GM12878 (cell line): ENCODE measurements around the gene TRPM3. TPM values are rescaled to one million over a fixed set of nuclear protein-coding genes. Genes with fewer than 3 reads are reported as not detected.

Experiments used
- ATAC-seq: fragments of 200-7000 bp; cut with Tn5 transposase; 3 replicates; pipeline ENCODE4 v1.9.1; 2020; ENCODE audit warnings: mild to moderate bottlenecking, moderate library complexity
- BruUV-seq: library from RNA; stranded (reverse); fragments of 400-500 nt; replicated peaks from 2 replicates; lab custom pipeline; 2021; lab: Mats Ljungman, UMichigan
- CTCF ChIA-PET: fragments of 300-600 bp; sonication (Branson Sonifier 250); formaldehyde crosslinking; extraction: SDS; loops from one replicate; lab custom pipeline; 2021; ENCODE audit warnings: inconsistent platforms; lab: Yijun Ruan, JAX
- POLR2A ChIA-PET: fragments of 350-600 bp; formaldehyde crosslinking; extraction: SDS; loops from one replicate; lab custom pipeline; 2021; ENCODE audit warnings: inconsistent platforms; lab: Charles Lee
- RAD21 ChIA-PET: fragments of 300-600 bp; sonication (Branson Sonifier 250); formaldehyde crosslinking; loops from one replicate; lab custom pipeline; 2023; ENCODE audit warnings: antibody characterized with exemption; ENCODE audit not compliant: unreplicated experiment; lab: Charles Lee
- SMC1A ChIA-PET: fragments of 300-600 bp; sonication (Branson Sonifier 250); formaldehyde crosslinking; loops from one replicate; lab custom pipeline; 2023; ENCODE audit not compliant: unreplicated experiment, uncharacterized antibody; lab: Charles Lee
- DNase-seq: peaks from one replicate; pipeline ENCODE4 v3.0.0-alpha.2; 2011; ENCODE audit warnings: low read depth, low spot score
- FAIRE-seq: peaks from 3 replicates; lab custom pipeline; 2011; peaks lifted over from hg19 to GRCh38; lab: Jason Lieb, UNC
- H2AFZ ChIP-seq: 2 replicates; pipeline ENCODE4 v1.6.0; 2011; ENCODE audit warnings: low read depth, low read length, control low read depth; ENCODE audit not compliant: control insufficient read depth
- H3K27ac ChIP-seq: 2 replicates; pipeline ENCODE4 v1.5.1; 2011; ENCODE audit warnings: control low read depth; ENCODE audit not compliant: control insufficient read depth, insufficient read depth
- H3K27me3 ChIP-seq, 2 experiments: replicated peaks in 1 of 2; 2 replicates each; pipeline versions ENCODE4 v1.6.0 to v1.6.1; 2011; ENCODE audit warnings: low read length in 1 of 2; ENCODE audit not compliant: control insufficient read depth in 2 of 2, insufficient read depth in 2 of 2
- H3K36me3 ChIP-seq, 2 experiments: 2 replicates each; pipeline ENCODE4 v1.5.1; 2011; ENCODE audit warnings: low read length in 1 of 2; ENCODE audit not compliant: control insufficient read depth in 2 of 2, insufficient read depth in 2 of 2
- H3K4me1 ChIP-seq: 2 replicates; pipeline ENCODE4 v1.6.1; 2011; ENCODE audit warnings: mild to moderate bottlenecking, low read length, moderate library complexity, mixed read lengths; ENCODE audit not compliant: control insufficient read depth, insufficient read depth
- H3K4me2 ChIP-seq: 2 replicates; pipeline ENCODE4 v1.6.0; 2011; ENCODE audit warnings: control low read depth; ENCODE audit not compliant: control insufficient read depth, insufficient read depth
- H3K4me3 ChIP-seq: fragments of 200-600 bp; sonication (generic); 2 replicates; pipeline ENCODE4 v1.5.1; 2016
- H3K79me2 ChIP-seq: 2 replicates; pipeline ENCODE4 v1.6.0; 2011; ENCODE audit warnings: low read length; ENCODE audit not compliant: control insufficient read depth, insufficient read depth
- H3K9ac ChIP-seq: 2 replicates; pipeline ENCODE4 v1.8.0; 2011; ENCODE audit warnings: low read length, control low read depth, mixed read lengths; ENCODE audit not compliant: control insufficient read depth, insufficient read depth
- H3K9me3 ChIP-seq: replicated peaks from 3 replicates; pipeline ENCODE4 v1.5.1; 2011; ENCODE audit warnings: mild to moderate bottlenecking, low read length; ENCODE audit not compliant: control insufficient read depth, insufficient read depth
- H4K20me1 ChIP-seq: 2 replicates; pipeline ENCODE4 v1.6.0; 2011; ENCODE audit not compliant: control insufficient read depth, insufficient read depth
- BCL11A ChIP-seq: IDR thresholded peaks from 2 replicates; pipeline ENCODE4 v1.6.1; 2011; ENCODE audit warnings: low read depth, low read length
- CBX5 ChIP-seq: sonication (generic); IDR thresholded peaks from 2 replicates; pipeline ENCODE4 v1.6.1; 2016; ENCODE audit warnings: low read depth, moderate library complexity, mild to moderate bottlenecking, inconsistent platforms
- CHD1 ChIP-seq: IDR thresholded peaks from 2 replicates; pipeline ENCODE4 v1.6.1; 2012; ENCODE audit warnings: low read depth, low read length, improper control_type of control experiment
- CREM ChIP-seq: IDR thresholded peaks from 2 replicates; pipeline ENCODE4 v1.6.1; 2014; ENCODE audit warnings: antibody characterized with exemption, low read depth
- FOS ChIP-seq: IDR thresholded peaks from 3 replicates; pipeline ENCODE4 v1.6.1; 2011; ENCODE audit warnings: borderline replicate concordance; ENCODE audit not compliant: insufficient read length; ENCODE audit errors: extremely low read depth
- GABPA ChIP-seq: IDR thresholded peaks from 2 replicates; pipeline ENCODE4 v1.6.1; 2014; ENCODE audit warnings: antibody characterized with exemption, low read depth, mild to moderate bottlenecking, inconsistent platforms
- MTA3 ChIP-seq: IDR thresholded peaks from 2 replicates; pipeline ENCODE4 v1.6.1; 2012; ENCODE audit warnings: low read length, inconsistent platforms, borderline replicate concordance
- NR2C2 ChIP-seq: IDR thresholded peaks from 2 replicates; pipeline ENCODE4 v1.6.1; 2011; ENCODE audit warnings: borderline replicate concordance, low read depth; ENCODE audit not compliant: control insufficient read depth, insufficient read length
- PAX8 ChIP-seq: fragments of 450-650 bp; IDR thresholded peaks from 2 replicates; pipeline ENCODE4 v1.6.1; 2017; ENCODE audit warnings: mild to moderate bottlenecking, moderate library complexity
- POLR2A ChIP-seq: IDR thresholded peaks from 2 replicates; pipeline ENCODE4 v1.6.1; 2011; ENCODE audit warnings: low read depth, mild to moderate bottlenecking, low read length
- POLR2AphosphoS2 ChIP-seq: IDR thresholded peaks from 2 replicates; pipeline ENCODE4 v1.6.1; 2011; ENCODE audit warnings: low read depth, mild to moderate bottlenecking, low read length, improper control_type of control experiment, moderate library complexity
- RAD21 ChIP-seq: IDR thresholded peaks from 2 replicates; pipeline ENCODE4 v1.6.1; 2011; ENCODE audit warnings: mild to moderate bottlenecking, low read depth, low read length, moderate library complexity; ENCODE audit not compliant: insufficient read depth
- RCOR1 ChIP-seq: conservative IDR thresholded peaks from 2 replicates; pipeline ENCODE4 v1.6.1; 2012; ENCODE audit warnings: low read depth, low read length, improper control_type of control experiment
- TCF12 ChIP-seq: IDR thresholded peaks from 2 replicates; pipeline ENCODE4 v1.6.1; 2011; ENCODE audit warnings: low read depth, mild to moderate bottlenecking, low read length
- WRNIP1 ChIP-seq: IDR thresholded peaks from 2 replicates; pipeline ENCODE4 v1.6.1; 2011; ENCODE audit warnings: low read depth, low read length, improper control_type of control experiment, borderline replicate concordance
- ZNF274 ChIP-seq: IDR thresholded peaks from one replicate; pipeline ENCODE4 v1.8.0; 2011; ENCODE audit not compliant: insufficient read length, insufficient read depth
- whole genome bisulfite sequencing: methylation state at CpG from one replicate; pipeline ENCODE4 v1.1.6; 2016; ENCODE audit warnings: low lambda C conversion rate; ENCODE audit not compliant: insufficient replicate concordance, insufficient coverage; ENCODE audit errors: missing lambda C conversion rate; 5-methylcytosine and 5-hydroxymethylcytosine counted together
- in situ Hi-C: fragments of 300-500 bp; cut with MboI; formaldehyde crosslinking; loops from 9 replicates; pipeline ENCODE4 v1.14.3; 2018; ENCODE audit warnings: mixed read lengths
- intact Hi-C: fragments of 100-400 bp; cut with micrococcal nuclease; formaldehyde crosslinking; loops from one replicate; pipeline ENCODE4 v1.14.2; 2022; ENCODE audit not compliant: unreplicated experiment
- polyA plus RNA-seq, 11 experiments: library from polyadenylated mRNA; depleted of rRNA in 4 of 11; unstranded in 6 of 11; stranded (reverse) in 5 of 11; fragments of >200 nt; fragmentation: Nextera tagmentation in 4 of 11; fragmentation: Illumina TruSeq in 1 of 11; extraction: Ambion mirVana in 4 of 11; extraction: Trizol in 1 of 11; gene quantifications; 1 replicate in 1 of 11; 2 replicates in 10 of 11; pipeline versions ENCODE4 v1.2.1 to v1.2.3, GENCODE V29; 2011 to 2016; ENCODE audit warnings: inconsistent platforms in 2 of 11, missing spikeins in 2 of 11, low read depth in 1 of 11
- total RNA-seq, 4 experiments: library from RNA; depleted of rRNA in 3 of 4; stranded (reverse); fragments of >200 nt in 3 of 4; fragmentation: Illumina TruSeq in 1 of 4; extraction: Trizol in 1 of 4; gene quantifications; 2 replicates each; pipeline versions ENCODE4 v1.2.1 to v1.2.3, GENCODE V29; 2013 to 2021

TRPM3 gene
- total and polyA plus RNA-seq, 10 of the 15 experiments (the other 5 are each of a cell fraction or from before 2014, with no cell fraction given) = not detected

DNA sequence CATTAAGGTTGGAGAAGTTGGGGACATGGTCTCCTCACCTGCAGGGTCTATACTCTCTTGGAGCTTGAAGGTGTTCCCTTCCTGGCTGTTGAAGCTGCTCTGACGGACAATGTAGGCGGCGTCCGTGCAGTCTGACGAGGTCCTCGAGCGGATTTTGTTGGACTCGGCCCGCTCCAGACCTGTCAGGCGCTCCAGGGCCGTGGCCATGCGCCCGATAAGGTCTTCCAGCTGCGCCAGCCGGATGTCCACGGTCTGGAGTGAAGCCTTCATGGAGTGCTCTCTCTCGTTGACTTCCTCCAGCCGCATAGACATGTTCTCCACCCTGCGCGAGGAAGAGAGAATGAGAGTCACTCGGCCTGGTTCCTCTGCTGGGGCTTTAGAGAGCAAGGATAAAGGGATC is 584.3 kb downstream of the TRPM3 start:
- H3K27ac ChIP-seq = no peak overlapping the region
- H3K27me3 ChIP-seq = no peaks in the 10 kb centered on the region
- CTCF ChIA-PET = interaction anchor here (1.1 to 1.7 kb wide), 3 partner anchors 15 to 91 kb away, joined by 3 to 4 read pairs (median 3); no protein-coding TSS in a partner anchor
- FAIRE-seq (no peak), ATAC-seq (no peak), DNase-seq (no peak)
- H3K4me2 ChIP-seq = no peak overlapping the region
- WGBS = 65% methylated on average over 21 of the region's 21 CpGs
- RAD21 ChIA-PET = no interaction called here
- no peak overlapping the region for H2AFZ ChIP-seq
- POLR2A ChIA-PET = no interaction called here
- H3K9me3 ChIP-seq = no peaks in the 10 kb centered on the region
- SMC1A ChIA-PET = interaction anchor here (1.0 kb wide), 2 partner anchors 9 to 17 kb away, joined by 3 to 4 read pairs; no protein-coding TSS in a partner anchor
- no peaks in the 10 kb centered on the region for H3K4me1 ChIP-seq
- intact Hi-C loops (no loop called here), in situ Hi-C loops (no loop called here)
- H3K36me3 ChIP-seq = no peaks in the 10 kb centered on the region
- H3K79me2 ChIP-seq = no peaks in the 10 kb centered on the region
- H3K4me3 ChIP-seq = no peak overlapping the region
- BruUV-seq = no TSS peak
- H4K20me1 ChIP-seq = no peaks in the 10 kb centered on the region
- H3K9ac ChIP-seq = no peak overlapping the region
- TF ChIP-seq NR2C2 = no peak
- no peak for TF ChIP-seq CBX5
- no peak for TF ChIP-seq FOS
- no peak for TF ChIP-seq GABPA
- no peak for TF ChIP-seq BCL11A
- no peak for TF ChIP-seq ZNF274
- TF ChIP-seq RCOR1 = no peak
- no peak for TF ChIP-seq CHD1
- no peak for TF ChIP-seq CREM
- TF ChIP-seq POLR2A = no peak
- no peak for TF ChIP-seq POLR2AphosphoS2
- TF ChIP-seq TCF12 = no peak
- TF ChIP-seq WRNIP1 = no peak
- no peak for TF ChIP-seq MTA3
- TF ChIP-seq RAD21 = no peak
- TF ChIP-seq PAX8 = no peak
- TF ChIP-seq, all 136 proteins: peak for 0
